GM19397 (cell line): ENCODE measurements around the gene ATOSA.

Source experiments
- ATAC-seq: cut with Tn5 transposase; IDR thresholded peaks from one replicate; pipeline ENCODE4 v1.9.1; 2021; ENCODE audit warnings: mild to moderate bottlenecking, moderate library complexity; ENCODE audit not compliant: unreplicated experiment

The ATOSA gene

DNA sequence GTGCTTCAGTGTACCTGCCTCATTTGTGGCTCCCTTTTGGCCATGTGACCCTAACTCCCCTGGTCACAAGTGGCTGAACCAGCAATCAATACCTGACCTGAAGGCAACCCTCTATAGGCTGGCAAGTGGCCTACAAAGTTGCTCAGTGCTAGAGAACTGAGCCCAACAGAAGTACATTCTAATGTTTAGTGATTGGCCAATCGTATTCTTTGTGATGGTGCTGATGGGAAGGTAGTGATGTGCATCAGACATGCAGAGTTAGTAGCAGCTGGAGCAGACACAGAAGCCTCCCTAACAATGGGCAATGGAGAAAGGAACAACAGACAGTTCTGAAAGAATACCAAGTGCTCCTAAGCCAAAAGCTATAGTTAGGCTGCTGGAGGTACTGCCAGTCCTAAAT lies 10.4 kb upstream of the ATOSA start:
- no peak for ATAC-seq

DNA sequence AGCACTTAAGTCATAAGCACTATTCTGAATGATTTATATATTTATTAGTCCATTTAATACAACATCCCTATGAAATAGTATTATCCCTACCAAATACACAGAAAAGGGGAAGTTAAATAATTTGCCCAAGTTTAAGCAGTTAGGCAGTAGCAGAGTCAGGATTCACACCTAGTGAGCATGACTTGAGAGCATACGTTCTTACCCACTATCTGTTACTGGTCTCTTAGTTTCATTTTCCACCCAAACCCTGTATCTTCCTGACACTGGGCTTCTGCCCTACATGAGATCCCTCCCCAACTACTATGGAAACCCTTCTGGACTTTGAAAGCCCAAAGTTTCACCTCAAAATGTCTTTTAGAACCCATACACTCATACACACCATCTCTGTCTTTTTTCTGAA lies 4.4 kb upstream of the ATOSA start:
- ATAC-seq: peak; percentile 41

DNA sequence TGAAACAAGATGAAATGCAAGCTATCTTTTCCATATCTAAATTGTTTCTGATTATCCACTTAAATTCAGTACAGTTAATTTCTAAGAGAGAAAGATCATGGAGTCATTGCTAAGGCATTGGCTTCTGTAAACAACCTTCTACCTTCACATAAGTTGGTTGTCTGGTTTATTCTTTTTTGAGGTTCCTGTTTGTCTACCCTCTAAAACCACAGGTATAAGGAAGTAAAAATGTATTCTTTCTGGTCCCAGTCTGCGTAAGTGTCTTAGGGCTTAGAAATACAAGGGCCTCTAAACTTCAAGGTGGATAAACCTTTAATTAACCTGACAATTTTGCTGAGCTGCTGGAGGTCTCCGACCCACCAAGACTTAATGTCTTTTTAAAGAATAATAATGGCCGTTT lies 3.6 kb upstream of the ATOSA start:
- no peak for ATAC-seq

DNA sequence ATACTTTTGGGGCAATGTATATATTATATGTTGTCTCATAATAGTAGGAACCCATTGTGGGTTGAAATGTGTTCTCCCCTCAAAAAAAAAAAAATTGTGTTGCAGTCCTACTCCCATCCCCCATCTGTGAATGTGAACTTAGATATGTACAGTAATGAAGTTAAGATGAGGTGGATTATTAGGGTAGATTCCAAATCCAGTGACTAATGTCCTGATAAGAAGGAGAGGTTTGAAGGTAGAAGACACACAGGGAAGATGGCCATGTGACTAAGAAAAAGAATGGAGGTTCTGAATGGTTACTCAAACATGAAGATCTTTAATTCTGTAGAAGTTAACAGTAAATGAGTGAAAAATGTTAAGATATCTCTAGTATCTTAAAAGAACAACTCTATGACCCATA lies 3.0 kb upstream of the ATOSA start:
- no peak for ATAC-seq

DNA sequence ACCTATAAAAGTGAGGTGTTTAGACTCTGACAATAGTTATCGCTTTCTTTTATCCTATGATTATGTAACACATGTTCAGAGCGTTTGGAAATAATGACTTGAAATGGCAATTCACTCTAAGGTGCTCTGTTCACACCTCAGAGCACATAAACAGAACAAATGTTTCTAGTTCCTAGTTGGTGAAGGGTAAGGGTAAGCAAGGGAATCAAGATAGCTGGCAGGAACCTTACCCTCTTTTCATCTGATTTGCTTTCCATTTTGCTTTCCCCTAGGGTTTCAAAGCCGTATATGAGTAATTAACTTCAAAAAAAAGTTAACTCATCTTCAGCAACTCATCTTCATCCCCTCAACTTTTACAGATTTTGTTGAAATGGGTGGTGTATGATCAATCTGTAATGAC lies 2.3 kb upstream of the ATOSA start:
- ATAC-seq: no peak

DNA sequence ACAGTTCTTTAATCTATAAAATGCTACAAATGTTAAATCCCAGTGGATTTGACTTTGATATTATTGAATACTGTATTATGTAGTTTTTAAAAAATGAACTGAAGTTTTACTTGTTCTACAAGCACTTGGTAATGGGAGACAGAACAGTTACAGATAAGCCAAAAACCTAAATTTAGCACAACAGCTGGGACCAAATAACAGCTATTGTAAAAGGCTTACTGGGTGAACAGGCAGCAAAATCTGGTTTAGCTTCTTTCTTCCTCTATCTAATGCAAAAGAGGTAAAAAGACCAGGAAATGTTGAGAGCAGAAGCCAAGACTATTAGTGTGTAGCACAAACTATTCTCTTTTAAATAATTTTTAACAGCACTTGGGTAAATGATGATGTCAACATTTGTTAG lies 1.6 kb upstream of the ATOSA start:
- no peak for ATAC-seq

DNA sequence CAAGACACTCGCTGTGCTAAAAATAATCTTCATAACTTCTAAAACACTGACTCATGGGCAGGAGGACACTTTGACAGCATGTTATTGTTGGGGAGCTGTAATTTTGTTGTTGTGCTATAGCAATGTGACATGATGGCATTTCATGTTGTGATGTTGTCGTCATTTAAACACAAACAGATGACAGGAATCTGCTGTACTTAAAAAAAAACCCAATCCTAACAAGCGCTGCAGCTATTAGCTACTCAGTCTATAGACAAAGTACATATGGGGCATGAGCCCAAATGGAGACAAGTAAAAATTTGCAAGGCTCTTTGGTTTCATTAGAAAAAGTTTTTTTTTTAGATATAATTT lies 828 bp upstream of the ATOSA start:
- no peak for ATAC-seq

DNA sequence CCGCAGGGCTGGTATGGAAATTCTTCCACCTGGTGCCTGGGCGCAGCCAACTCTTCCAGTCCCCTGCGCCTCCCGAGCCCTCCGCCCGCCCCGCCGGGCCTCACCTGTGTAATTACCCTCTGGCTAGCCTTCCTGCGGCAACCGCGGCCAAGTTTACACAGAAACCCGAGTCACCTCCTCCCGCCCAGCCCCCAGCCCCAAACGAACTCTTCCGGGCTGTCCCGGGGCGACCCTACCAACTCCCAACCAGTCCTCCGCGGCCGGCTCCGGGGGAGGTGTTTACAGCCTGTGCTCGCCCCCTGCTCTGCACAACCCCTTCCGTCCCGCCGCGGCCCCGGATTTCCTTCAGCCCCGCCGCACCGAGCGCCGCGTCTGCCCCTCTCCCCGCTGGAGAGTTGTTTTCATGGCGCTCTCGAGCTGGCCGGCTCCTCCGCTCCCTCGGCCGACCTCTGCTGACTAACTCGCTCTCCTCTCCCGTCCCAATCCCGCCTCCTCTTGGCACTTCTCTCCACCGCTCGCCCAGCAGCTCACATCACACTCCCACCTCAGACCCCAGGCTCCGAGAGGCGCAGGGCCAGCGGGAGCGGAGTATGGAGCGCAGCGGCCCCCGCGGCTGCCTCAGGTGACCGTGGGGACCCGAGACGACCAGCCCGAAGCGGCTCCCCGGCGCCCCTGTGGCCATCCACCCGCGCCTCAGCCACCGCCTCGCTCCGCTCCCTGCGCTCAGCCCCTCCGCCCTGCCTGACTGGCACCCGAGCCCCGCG lies 538 bp downstream of the ATOSA start:
- ATAC-seq: peak; percentile 19

DNA sequence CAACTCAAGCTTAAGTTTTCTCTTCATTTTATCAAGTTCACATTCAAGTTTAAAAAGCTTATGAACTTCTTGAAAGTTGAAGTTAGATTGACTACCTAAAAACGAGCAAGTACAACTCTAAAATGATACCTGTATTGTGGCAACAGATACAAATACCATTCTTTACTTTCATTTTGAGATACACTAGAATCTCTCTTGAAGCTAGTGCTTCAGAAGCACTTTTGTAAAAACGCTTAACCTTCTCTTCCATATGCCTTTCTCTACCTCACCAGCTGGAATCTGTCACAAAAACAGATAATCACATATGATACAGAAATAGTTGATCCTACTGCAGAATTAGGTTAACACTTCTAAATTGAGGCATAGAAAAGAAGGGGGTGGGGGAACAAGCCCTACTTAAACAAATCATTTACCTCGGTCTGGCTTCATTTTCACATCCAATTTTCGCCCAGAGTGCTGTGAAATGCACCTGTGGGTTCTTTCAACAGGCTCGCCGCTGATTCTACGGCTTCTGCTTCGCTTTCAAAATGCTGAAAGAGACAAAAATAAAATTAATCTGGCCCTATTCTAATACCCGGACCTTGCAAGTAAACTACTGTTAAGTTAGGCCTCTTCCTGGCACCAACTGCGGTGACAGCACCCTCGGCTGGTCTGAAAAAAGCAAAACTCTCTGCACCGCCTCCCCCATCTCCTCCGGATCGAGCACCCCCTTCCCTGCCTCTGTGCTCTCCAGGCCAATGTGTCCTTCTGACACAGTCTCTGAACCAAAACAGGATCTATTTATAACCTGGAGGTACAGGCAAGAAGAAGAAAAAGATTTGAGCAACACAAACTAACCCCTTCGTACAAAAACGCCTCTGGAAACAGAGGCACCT lies 1.4 kb downstream of the ATOSA start:
- ATAC-seq: peak; percentile 29

DNA sequence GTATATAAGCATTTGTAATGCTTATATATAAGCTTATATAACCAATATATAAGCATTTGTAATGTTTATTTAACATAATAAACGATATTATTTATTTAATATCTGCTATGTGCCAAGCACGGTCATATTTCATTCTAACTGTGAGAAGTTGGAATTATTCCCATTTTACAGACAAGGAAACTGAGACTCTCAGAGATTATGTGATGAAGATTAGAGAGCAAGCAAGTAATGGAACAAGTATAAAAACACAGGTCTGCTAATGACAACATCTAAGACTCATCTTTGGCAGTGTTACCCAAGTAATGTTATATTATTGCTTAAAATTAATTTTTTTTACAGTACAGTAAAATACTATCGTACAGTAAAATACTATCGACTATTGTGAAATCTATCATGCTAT lies 4.4 kb downstream of the ATOSA start:
- no peak for ATAC-seq

DNA sequence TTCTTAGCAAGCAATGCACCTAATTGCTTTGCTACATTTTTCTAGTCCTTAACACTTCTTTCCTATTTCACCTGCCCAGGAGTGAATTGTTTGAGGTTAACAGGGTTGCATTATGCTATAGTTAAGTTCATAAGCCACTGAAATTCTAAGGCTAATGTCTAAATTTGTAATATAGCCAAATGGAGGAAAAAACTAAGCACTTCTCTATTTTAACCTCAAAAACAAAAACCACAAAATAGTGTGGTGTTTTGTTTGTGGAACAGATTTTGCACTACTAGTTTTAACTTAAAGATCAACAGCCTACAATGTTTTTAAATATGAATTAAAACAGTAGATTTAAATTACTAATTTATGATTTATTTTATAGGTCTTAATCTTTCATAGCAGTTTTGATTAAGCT lies 5.5 kb downstream of the ATOSA start:
- no peak for ATAC-seq

DNA sequence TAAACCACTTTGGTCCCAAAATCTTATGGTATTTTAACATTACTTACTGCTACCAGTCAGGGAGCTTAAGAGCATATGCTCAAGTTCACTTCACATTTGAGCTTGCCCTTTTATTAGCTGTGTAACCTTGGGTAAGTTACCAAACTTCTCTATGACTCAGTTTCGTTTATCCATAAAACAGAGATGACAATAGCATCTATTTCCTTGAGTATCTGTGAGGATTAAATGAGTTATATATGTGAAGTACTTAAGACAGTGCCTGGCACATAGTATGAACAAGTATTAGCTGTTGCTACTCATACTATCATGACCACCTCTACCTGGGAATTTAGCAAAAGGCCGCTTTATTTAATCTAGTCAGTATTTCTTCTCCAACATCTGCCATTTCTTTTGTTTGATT lies 5.9 kb downstream of the ATOSA start:
- no peak for ATAC-seq

DNA sequence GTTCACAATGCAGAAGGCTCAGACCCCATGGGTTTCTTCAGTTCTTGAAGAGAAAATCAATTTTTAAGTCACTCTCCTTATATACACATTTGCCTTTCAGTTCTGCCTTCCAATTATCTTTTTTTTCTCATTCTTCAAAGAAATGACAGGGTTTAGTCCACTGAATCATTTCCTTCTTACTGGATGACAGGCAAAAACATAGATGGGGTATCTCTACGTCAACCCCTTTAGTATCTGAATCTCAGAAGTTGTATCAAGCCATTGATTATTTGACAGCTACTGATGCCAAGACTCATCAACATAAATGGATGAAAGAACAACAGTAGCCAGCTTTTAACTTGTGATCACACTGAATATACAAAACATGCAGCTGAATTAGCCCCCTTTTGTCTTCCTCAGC lies 6.5 kb downstream of the ATOSA start:
- ATAC-seq: no peak

DNA sequence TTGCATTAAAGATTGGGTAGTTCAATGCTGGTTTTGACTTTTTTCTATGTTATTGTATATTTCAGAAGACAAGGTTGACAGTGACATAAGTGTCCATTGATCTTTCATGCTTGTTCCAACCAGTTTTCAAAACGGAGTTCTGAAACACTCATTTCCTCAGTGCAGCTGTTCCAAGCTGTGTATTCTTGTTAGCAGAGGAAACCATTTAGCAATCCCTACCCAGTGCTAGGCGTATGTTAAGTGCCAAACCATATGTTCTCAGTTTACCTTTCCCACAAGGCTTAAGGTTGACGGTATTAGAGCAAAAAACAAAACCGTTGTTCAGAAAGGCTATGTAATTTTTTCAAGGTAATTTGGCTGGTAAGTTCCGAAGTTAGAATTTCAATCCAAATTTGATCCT lies 9.1 kb downstream of the ATOSA start:
- no peak for ATAC-seq

DNA sequence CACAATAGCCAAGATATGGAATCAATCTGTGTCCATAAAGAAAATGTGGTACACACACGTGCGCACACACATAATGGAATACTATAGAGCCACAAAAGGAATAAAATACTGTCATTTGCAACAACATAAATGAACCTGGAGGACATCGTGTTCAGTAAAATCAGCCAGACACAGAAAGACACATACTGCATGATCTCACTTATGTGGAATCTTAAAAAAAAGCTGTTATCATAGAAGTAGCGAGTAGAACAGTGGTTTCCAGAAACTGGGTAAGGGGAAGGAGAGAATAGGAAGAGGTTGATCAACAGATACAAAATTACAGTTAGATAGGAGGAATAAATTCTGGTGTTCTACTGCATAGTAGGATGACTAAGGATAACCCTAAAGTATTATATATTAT lies 11.1 kb downstream of the ATOSA start:
- ATAC-seq: no peak

DNA sequence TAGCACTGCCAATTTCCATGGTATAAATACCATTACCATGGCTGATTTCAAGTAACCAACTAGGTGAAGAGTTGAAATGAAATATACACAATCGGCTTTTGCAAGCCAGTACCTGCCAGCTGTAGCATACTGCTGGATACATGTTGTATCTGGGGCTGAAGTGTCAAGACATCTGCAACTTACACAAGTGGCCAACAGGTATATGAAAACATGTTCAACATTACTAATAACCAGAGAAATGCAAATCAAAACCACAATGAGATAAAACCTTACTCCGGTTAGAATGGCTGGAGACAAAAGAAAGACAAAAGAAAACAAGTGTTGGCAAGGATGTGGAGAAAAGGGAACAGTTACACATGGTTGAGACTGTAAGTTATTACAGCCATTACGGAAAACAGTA lies 11.6 kb downstream of the ATOSA start:
- ATAC-seq: no peak

DNA sequence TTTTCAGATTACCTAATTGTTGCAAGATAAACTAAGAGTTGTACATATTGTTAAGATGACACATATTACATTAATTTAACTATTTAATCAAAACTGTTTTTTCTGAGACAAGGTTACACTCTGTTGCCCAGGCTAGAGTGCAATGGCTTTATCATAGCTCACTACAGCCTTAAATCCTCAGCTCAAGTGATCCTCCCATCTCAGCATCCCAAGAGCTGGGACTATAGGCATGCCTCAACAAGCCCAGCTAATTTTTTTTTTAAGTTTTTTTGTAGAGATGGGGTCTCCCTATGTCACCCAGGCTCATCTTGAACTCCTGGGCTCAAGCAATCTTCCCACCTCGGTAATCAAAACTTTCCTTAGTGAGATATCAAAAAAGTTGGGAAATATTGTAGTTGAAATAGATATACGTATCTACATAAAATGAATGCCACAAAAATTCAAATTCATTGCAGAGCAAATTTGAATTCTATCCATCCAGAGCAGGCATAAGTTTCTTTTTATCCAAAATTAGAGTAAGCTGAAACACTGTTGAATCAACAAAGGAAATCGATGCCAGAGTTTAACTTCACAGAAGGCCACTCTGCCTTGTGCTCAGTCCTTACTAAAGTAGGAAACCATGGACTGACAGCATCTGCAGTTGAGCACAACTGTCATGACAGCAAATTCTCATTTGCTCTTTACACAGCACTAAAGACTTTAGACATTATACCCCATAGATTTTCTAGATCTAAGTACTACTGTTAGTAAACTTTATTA lies 15.5 kb downstream of the ATOSA start:
- ATAC-seq: no peak

DNA sequence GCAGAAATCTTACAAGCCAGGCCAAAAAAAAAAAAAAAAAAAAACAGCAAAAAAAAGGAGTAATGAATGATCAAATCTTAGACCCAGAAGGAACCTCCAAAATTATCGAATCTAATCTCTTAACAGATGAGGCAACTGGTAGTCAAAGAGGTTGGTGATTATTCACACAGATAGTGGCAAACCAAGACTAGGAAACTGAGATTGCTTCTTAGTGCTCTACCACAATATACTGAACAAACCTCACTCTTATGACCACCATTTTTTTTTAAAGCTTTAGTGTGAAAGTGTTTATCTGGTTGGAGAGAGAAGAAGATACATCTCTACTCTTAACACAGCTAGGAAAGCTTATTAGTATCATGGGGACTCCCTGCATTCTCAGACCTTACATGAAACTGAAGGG lies 17.3 kb downstream of the ATOSA start:
- ATAC-seq: no peak

DNA sequence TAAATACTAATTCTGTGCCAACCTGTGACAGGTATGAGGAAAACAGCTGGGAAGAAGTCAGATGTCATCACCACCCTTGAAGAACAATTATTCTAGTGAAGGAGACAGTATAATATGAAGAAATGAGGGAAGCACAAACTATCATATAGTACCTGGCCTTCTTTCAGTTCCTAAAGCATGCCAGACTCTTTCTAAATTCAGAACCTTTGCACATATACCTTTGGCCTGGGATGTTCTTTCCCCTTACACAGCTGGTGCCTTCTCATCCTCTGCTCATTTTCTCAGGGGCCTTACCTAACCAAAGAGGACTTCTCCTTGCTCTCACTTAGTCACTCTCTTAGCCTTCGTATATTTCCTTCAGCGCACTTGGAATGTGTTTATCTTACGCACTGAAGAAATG lies 19.0 kb downstream of the ATOSA start:
- ATAC-seq: no peak

DNA sequence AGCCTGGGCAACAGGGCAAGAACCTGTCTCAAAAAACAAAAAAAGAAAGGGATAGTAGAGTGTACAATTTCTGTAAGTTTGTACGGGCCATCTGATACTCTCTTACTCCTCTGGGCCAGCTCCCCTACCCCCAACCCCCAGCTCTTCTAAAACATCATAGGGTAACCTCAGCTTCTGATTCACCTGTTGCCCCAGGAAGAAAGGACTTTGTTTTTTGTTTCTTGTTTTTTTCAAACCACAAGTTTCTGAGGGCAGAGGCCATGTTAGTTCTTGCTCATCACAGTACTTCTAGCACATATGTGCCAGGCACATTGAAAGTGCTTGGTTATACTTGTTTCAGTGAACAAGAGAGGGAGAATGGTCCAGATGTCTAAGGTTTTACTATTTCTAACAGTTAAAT lies 20.2 kb downstream of the ATOSA start:
- peak; percentile 89 for ATAC-seq

DNA sequence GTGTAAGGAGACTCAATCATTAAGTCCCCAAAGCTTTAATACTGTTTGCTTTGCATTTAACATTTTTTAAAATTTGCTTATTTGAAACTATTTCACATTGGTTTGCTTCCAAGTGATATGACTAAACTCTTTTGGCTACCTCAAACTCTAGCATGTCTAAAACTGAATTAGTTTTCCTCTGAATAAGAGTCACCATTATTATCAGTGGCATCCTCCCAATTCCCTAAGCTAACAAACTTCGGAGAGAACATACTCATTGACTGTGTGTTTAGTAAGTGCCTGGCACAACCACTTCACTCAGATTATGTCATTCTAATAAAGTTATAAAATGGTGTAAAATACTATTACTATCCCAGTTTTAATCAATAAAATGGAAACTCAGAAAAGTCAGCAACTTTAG lies 21.9 kb downstream of the ATOSA start:
- no peak for ATAC-seq

DNA sequence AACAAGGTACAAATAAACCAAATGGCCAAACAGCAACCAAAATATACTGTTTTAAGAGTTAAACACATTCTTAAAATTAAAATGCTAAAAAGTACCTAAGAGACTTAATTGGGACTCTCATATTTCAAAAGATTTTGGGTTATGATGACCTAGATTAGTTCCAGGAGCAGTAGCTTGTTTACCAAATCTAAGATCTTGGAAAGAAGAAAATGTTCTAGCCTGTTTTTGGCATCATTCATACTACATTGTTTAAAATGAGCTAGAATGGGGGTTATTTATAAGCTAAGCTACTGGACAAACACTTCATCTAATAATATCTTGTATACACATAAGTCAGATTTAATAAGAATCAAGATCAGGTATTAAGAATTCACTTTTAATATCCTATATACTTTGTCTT lies 22.8 kb downstream of the ATOSA start:
- ATAC-seq: no peak
